Gastroesophageal sphincter (tissue), 3 donors: ENCODE data around the gene GDPGP1.

Source experiments
- CTCF ChIP-seq, 4 experiments: fragments of 200-600 bp in 2 of 4; fragments of 450-650 bp in 2 of 4; sonication (generic) in 1 of 4; IDR thresholded peaks; one replicate each; pipeline ENCODE4 v1.5.1; 2017 to 2019; ENCODE audit warnings: antibody characterized with exemption in 4 of 4, mild to moderate bottlenecking in 2 of 4, moderate library complexity in 2 of 4
- EP300 ChIP-seq: sonication (generic); formaldehyde crosslinking; IDR thresholded peaks from one replicate; pipeline ENCODE4 v1.6.1; 2017; ENCODE audit warnings: antibody characterized with exemption, mild to moderate bottlenecking
- POLR2A ChIP-seq, 2 donors: fragments of 450-650 bp; IDR thresholded peaks; one replicate each; pipeline ENCODE4 v1.6.1; 2017; ENCODE audit warnings: antibody characterized with exemption in 2 of 2, mild to moderate bottlenecking in 2 of 2, moderate library complexity in 1 of 2
- POLR2AphosphoS5 ChIP-seq: sonication (generic); formaldehyde crosslinking; IDR thresholded peaks from one replicate; pipeline ENCODE4 v1.6.1; 2017; ENCODE audit warnings: antibody characterized with exemption

GRCh38 chr15:90211440-90212143, 22.4 kb upstream of the GDPGP1 start:
- TF ChIP-seq POLR2A (IDR thresholded peaks at IDR 0.05) (no peak), CTCF (IDR thresholded peaks at IDR 0.05) (no peak), EP300 (no peak), POLR2AphosphoS5 (no peak)
